ENCODE results near the gene ARSG.

Gene ARSG

DNA sequence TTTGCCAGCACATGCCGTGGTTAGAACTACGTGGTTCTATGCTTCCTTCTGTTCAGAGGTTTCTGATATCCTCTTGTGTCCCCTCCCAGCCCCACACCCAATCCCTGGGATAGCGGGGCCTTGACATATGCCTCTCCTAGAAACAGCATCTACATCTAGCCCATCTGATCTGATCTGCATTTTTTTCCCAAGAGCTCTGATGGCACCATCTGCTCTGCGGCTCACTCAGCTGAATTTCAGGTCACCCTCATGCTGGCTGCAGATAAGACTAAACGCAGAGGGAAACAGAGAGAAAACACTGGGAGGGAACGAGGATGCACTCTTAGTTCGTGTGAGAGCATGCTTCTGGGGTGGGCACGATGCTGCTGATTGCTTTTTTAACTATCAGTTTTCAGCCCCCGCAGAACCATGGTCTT lies 155.3 kb downstream of the ARSG start:
- TF ChIP-seq, protein P1, sequence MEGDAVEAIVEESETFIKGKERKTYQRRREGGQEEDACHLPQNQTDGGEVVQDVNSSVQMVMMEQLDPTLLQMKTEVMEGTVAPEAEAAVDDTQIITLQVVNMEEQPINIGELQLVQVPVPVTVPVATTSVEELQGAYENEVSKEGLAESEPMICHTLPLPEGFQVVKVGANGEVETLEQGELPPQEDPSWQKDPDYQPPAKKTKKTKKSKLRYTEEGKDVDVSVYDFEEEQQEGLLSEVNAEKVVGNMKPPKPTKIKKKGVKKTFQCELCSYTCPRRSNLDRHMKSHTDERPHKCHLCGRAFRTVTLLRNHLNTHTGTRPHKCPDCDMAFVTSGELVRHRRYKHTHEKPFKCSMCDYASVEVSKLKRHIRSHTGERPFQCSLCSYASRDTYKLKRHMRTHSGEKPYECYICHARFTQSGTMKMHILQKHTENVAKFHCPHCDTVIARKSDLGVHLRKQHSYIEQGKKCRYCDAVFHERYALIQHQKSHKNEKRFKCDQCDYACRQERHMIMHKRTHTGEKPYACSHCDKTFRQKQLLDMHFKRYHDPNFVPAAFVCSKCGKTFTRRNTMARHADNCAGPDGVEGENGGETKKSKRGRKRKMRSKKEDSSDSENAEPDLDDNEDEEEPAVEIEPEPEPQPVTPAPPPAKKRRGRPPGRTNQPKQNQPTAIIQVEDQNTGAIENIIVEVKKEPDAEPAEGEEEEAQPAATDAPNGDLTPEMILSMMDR (IDR thresholded peaks at IDR 0.05; ENCODE audit: low read depth, low read length, missing control alignments): no peak
- no peak overlapping the region for H3K4me3 ChIP-seq (replicated peaks; ENCODE audit: low read depth, low read length)
- no peak for DNase-seq (ENCODE audit: extremely low read depth, low read depth)

DNA sequence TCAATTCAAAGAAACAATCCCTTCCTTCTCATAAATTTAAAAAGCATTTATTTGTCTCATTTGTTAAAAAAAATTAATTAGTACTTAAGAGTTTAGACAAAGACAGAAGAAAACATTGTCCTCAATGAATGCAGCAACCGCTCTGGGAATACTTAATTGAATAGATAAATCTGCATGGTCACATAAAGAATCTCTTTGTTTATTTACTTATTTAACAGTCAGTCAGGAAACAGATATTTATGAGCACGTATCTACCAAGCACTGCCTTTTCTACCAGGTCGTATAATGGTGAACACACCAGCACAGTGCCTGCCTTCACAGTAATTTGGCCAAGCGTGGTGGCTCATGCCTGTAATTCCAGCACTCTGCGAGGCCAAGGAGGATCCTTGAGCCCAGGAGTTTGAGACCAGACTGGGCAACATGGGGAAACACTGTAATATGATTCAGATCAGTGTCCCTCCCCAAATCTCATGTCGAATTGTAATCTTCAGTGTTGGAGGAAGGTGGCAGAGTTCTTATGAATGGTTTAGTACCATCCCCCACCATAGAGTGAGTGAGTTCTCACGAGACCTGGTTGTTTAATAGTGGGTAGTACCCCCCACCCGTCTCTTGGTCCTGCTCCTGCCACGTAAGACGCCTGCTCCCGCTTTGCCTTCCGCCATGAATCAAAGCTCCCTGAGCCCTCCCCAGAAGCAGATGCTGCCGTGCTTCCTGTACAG lies 157.9 kb downstream of the ARSG start:
- TF ChIP-seq, protein P1 (IDR thresholded peaks at IDR 0.05; ENCODE audit: low read depth, low read length, missing control alignments): no peak
- H3K4me3 ChIP-seq (replicated peaks; ENCODE audit: low read depth, low read length): no peak overlapping the region
- no peak for DNase-seq (ENCODE audit: extremely low read depth, low read depth)

DNA sequence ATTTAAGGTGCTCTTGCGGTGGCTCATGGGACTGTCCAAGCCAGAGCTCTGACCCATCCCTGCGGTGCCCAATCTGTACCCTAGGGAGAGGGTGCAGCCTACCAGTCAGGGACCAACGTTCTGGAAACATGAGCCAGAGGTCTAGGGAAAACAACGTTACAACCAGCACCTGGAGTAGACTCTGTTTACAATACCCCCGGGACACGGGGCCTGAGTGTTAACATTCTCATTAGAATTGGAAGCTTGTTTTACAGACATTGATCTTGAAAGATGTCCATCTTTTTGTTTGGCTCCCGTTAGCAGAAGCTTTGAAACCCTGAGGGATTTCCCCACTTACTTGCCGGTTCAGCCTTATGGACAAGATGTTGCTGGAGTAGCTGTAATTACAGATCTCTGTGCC lies 159.1 kb downstream of the ARSG start:
- DNase-seq (ENCODE audit: extremely low read depth, low read depth): no peak
- TF ChIP-seq, protein P1 (IDR thresholded peaks at IDR 0.05; ENCODE audit: low read depth, low read length, missing control alignments): no peak
- H3K4me3 ChIP-seq (replicated peaks; ENCODE audit: low read depth, low read length): no peak overlapping the region

DNA sequence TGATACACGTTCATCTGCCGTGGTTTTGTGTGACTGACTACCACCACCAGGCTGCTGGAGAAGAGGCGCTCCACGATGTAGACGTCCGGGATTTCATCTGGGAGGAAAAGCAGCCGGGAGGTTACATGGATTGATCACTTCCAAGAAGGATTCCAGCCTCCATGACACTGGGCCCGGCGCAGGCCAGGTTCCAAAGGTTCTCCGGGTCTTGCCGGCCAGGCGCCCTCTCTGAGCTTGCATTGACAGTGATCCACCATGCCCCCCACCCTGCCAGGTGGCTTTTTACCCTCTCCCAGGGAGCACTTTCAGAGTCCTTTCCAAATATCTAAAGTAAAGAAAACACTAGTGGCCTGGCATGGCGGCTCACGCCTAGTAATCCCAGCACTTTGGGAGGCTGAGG lies 159.5 kb downstream of the ARSG start:
- DNase-seq (ENCODE audit: extremely low read depth, low read depth): no peak
- no peak overlapping the region for H3K4me3 ChIP-seq (replicated peaks; ENCODE audit: low read depth, low read length)
- TF ChIP-seq, protein P1 (IDR thresholded peaks at IDR 0.05; ENCODE audit: low read depth, low read length, missing control alignments): no peak

DNA sequence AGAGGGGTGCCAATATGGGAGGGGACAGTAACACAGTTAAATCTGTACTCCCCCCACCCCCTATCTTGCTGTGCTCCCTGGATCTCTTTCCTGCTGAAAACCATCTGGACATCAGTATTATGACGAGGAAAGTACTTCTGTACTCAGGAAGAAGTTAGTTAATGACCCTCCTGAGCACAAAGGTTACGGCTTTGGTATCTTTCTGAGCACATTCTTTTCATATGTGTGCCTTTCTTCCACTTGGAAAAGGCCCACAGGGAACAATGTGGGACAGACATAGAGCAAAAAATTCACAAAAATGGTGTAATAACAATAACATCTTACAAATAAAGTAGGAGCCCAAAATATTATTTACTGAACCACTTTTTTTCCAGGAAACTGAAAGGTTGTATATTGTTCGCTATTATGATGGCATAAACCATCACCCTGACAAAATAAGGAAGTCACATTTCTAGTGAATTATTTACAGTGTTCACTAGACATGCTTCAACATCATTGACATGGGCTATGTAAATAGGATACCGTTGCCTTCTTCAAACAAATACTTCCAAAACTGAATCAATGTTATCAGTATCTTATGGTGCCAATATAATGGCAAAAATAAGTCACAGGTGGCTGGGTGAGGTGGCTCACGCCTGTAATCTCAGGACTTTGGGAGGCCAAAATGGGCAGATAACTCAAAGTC lies 160.5 kb downstream of the ARSG start:
- no peak overlapping the region for H3K4me3 ChIP-seq (replicated peaks; ENCODE audit: low read depth, low read length)
- DNase-seq (ENCODE audit: extremely low read depth, low read depth): no peak
- TF ChIP-seq, protein P1 (IDR thresholded peaks at IDR 0.05; ENCODE audit: low read depth, low read length, missing control alignments): no peak

DNA sequence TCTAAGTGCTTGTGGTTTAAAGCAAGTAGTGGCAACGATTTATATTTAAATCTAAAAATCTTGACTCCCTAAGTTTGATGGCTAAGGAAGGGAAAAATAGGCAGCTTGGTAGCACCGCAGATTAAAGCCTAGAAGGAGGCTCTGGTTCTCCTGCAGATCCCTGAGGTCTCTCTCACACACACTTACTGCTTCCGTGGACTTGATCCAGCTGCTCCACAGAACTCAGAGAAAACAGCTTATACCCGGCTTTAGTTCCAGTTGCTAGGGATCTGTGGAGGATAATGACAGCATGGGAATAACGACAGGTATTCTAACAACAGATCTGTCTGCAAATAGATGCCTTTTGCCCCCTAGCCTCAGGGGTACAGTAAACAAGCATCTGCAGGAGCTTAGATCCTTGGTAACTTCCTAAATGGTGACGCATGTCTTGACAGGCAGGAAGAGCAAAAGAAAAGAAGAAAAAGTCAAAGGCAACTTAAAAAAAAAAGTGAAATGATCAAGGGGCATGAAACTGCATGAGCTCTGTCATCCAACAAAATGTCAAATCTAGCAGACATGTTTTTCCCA lies 161.5 kb downstream of the ARSG start:
- TF ChIP-seq, protein P1 (IDR thresholded peaks at IDR 0.05; ENCODE audit: low read depth, low read length, missing control alignments): no peak
- no peak overlapping the region for H3K4me3 ChIP-seq (replicated peaks; ENCODE audit: low read depth, low read length)

More for the DNA sequence above, 161.5 kb downstream of the ARSG start:
- no peak for DNase-seq (ENCODE audit: extremely low read depth, low read depth)

All from HFF-Myc (cell line).